Fibroblast of skin of left biceps (primary cell): ENCODE data around the gene GIT1.
"Not testable (repeated sequence)": the region's sequence is repeated elsewhere in the genome, so short reads cannot be mapped to it uniquely, and the experiment has no call there.

Source experiments
- DNase-seq, 2 experiments: peaks; one replicate each; pipeline ENCODE4 v3.0.0-alpha.2; 2013; ENCODE audit warnings: low read depth in 2 of 2

GIT1 gene

GRCh38 chr17:29567554-29568330, 21.7 kb downstream of the GIT1 start:
- no peak for DNase-seq

GRCh38 chr17:29567304-29567553, 22.2 kb downstream of the GIT1 start:
- DNase-seq: no peak

- no peak for DNase-seq
Measured at GRCh38 chr17:29566473-29567303, 22.8 kb downstream of the GIT1 start, which contains the start of gene ABHD15. Gene ABHD15, minus strand, starts transcription at chr17:29567037. Its CDS starts 71 bp downstream, at chr17:29566966.

- DNase-seq: no peak
Measured at GRCh38 chr17:29565643-29566472, 23.6 kb downstream of the GIT1 start.

GRCh38 chr17:29563816-29564215, 25.6 kb downstream of the GIT1 start:
- no peak for DNase-seq

- DNase-seq: no peak
Measured at GRCh38 chr17:29562615-29563014, 26.8 kb downstream of the GIT1 start.

GRCh38 chr17:29561554-29562517, 27.6 kb downstream of the GIT1 start:
- no peak for DNase-seq

- no peak for DNase-seq
Measured at GRCh38 chr17:29560316-29560715, 29.1 kb downstream of the GIT1 start.

GRCh38 chr17:29559640-29560039, 29.8 kb downstream of the GIT1 start:
- DNase-seq: no peak

GRCh38 chr17:29558139-29558538, 31.3 kb downstream of the GIT1 start:
- DNase-seq: not testable (repeated sequence)

GRCh38 chr17:29557739-29558116, 31.7 kb downstream of the GIT1 start:
- no peak for DNase-seq

GRCh38 chr17:29557085-29557738, 32.2 kb downstream of the GIT1 start:
- no peak for DNase-seq

- DNase-seq: no peak
Measured at GRCh38 chr17:29555840-29556239, 33.6 kb downstream of the GIT1 start.

- no peak for DNase-seq
Measured at GRCh38 chr17:29549177-29549923, 40.1 kb downstream of the GIT1 start.

- DNase-seq: no peak
Measured at GRCh38 chr17:29546830-29547229, 42.6 kb downstream of the GIT1 start.

GRCh38 chr17:29546085-29546484, 43.4 kb downstream of the GIT1 start:
- DNase-seq: no peak

GRCh38 chr17:29544066-29544465, 45.4 kb downstream of the GIT1 start:
- DNase-seq: no peak

GRCh38 chr17:29533976-29534375, 55.5 kb downstream of the GIT1 start:
- DNase-seq: no peak

- DNase-seq: no peak
Measured at GRCh38 chr17:29526322-29526721, 63.1 kb downstream of the GIT1 start.

GRCh38 chr17:29524692-29525091, 64.8 kb downstream of the GIT1 start:
- DNase-seq: no peak
